H9 (cell line): Measurements from ENCODE around the gene CYP4V2. TPM values are rescaled to one million over a fixed set of nuclear protein-coding genes. Genes with fewer than 3 reads are reported as not detected.

Source experiments
- DNase-seq: peaks from one replicate; pipeline ENCODE4 v3.0.0-alpha.2; 2017
- H2AFZ ChIP-seq: one replicate; pipeline ENCODE4 v1.6.1; 2013; ENCODE audit warnings: mild to moderate bottlenecking, low read length, control low read depth, moderate library complexity
- H2AK5ac ChIP-seq: 2 replicates; pipeline ENCODE4 v1.6.1; 2013; ENCODE audit warnings: low read length, control low read depth, mixed read lengths; ENCODE audit not compliant: insufficient read length
- H2BK120ac ChIP-seq: one replicate; pipeline ENCODE4 v1.6.1; 2013; ENCODE audit warnings: low read depth, mild to moderate bottlenecking, low read length, control low read depth, inconsistent platforms; ENCODE audit not compliant: poor library complexity, severe bottlenecking
- H2BK12ac ChIP-seq: 2 replicates; pipeline ENCODE4 v1.6.1; 2013; ENCODE audit warnings: low read length, control low read depth, mixed read lengths, low read depth; ENCODE audit not compliant: insufficient read length
- H2BK15ac ChIP-seq: 2 replicates; pipeline ENCODE4 v1.6.1; 2013; ENCODE audit warnings: low read depth, low read length, control low read depth
- H2BK20ac ChIP-seq: one replicate; pipeline ENCODE4 v1.6.1; 2013; ENCODE audit warnings: low read depth, mild to moderate bottlenecking, low read length, control low read depth, inconsistent platforms; ENCODE audit not compliant: poor library complexity, severe bottlenecking
- H2BK5ac ChIP-seq: 2 replicates; pipeline ENCODE4 v1.6.1; 2013; ENCODE audit warnings: low read length, control low read depth, mixed read lengths; ENCODE audit not compliant: insufficient read length
- H3K14ac ChIP-seq: 2 replicates; pipeline ENCODE4 v1.6.1; 2013; ENCODE audit warnings: low read length, control low read depth; ENCODE audit not compliant: insufficient read depth
- H3K18ac ChIP-seq: 2 replicates; pipeline ENCODE4 v1.6.1; 2013; ENCODE audit warnings: low read depth, mild to moderate bottlenecking, mixed read lengths, low read length, control low read depth; ENCODE audit not compliant: insufficient read length
- H3K23ac ChIP-seq: 2 replicates; pipeline ENCODE4 v1.6.1; 2013; ENCODE audit warnings: low read length, control low read depth, mixed read lengths, low read depth; ENCODE audit not compliant: insufficient read length
- H3K23me2 ChIP-seq: 2 replicates; pipeline ENCODE4 v1.6.1; 2013; ENCODE audit warnings: low read depth, mild to moderate bottlenecking, mixed read lengths, low read length, control low read depth; ENCODE audit not compliant: insufficient read length, poor library complexity, severe bottlenecking
- H3K27ac ChIP-seq: 2 replicates; pipeline ENCODE4 v1.5.1; 2013; ENCODE audit warnings: low read length, control low read depth, mixed read lengths, low read depth; ENCODE audit not compliant: insufficient read length
- H3K27me3 ChIP-seq: 2 replicates; pipeline ENCODE4 v1.6.1; 2013; ENCODE audit warnings: low read length, control low read depth, inconsistent platforms; ENCODE audit not compliant: insufficient read depth
- H3K4ac ChIP-seq: 2 replicates; pipeline ENCODE4 v1.6.1; 2013; ENCODE audit warnings: low read depth, mild to moderate bottlenecking, control low read depth, inconsistent platforms, low read length, moderate library complexity
- H3K4me1 ChIP-seq: 2 replicates; pipeline ENCODE4 v1.6.1; 2013; ENCODE audit warnings: low read length, control low read depth, inconsistent platforms; ENCODE audit not compliant: insufficient read depth
- H3K4me2 ChIP-seq: 2 replicates; pipeline ENCODE4 v1.6.1; 2013; ENCODE audit warnings: low read length, control low read depth, mixed read lengths; ENCODE audit not compliant: insufficient read length, insufficient read depth
- H3K56ac ChIP-seq: 2 replicates; pipeline ENCODE4 v1.6.1; 2013; ENCODE audit warnings: low read depth, mild to moderate bottlenecking, mixed read lengths, low read length, control low read depth; ENCODE audit not compliant: insufficient read length
- H3K79me1 ChIP-seq: 2 replicates; pipeline ENCODE4 v1.6.1; 2013; ENCODE audit warnings: low read depth, mild to moderate bottlenecking, moderate library complexity, low read length, control low read depth, inconsistent platforms; ENCODE audit not compliant: insufficient read depth, poor library complexity, severe bottlenecking
- H3K79me2 ChIP-seq: 2 replicates; pipeline ENCODE4 v1.6.1; 2013; ENCODE audit warnings: low read length, control low read depth, inconsistent platforms; ENCODE audit not compliant: insufficient read depth
- H3K9ac ChIP-seq: 2 replicates; pipeline ENCODE4 v1.6.1; 2013; ENCODE audit warnings: low read length, control low read depth, mixed read lengths; ENCODE audit not compliant: insufficient read length; ENCODE audit errors: extremely low read depth
- H3K9me3 ChIP-seq: one replicate; pipeline ENCODE4 v1.6.1; 2013; ENCODE audit warnings: low read depth, low read length, inconsistent platforms; ENCODE audit not compliant: control insufficient read depth
- H3T11ph ChIP-seq: one replicate; pipeline ENCODE4 v1.6.1; 2013; ENCODE audit warnings: mild to moderate bottlenecking, low read length, control low read depth, inconsistent platforms
- H4K20me1 ChIP-seq: one replicate; pipeline ENCODE4 v1.6.1; 2013; ENCODE audit not compliant: control insufficient read depth, insufficient read length, insufficient read depth
- H4K5ac ChIP-seq: 2 replicates; pipeline ENCODE4 v1.6.1; 2013; ENCODE audit warnings: low read depth, mild to moderate bottlenecking, mixed read lengths, low read length, control low read depth; ENCODE audit not compliant: insufficient read length
- H4K8ac ChIP-seq: replicated peaks from 2 replicates; pipeline ENCODE4 v1.6.1; 2013; ENCODE audit warnings: low read length, control low read depth, mixed read lengths, low read depth; ENCODE audit not compliant: insufficient read length
- H4K91ac ChIP-seq: 2 replicates; pipeline ENCODE4 v1.6.1; 2013; ENCODE audit warnings: low read depth, mild to moderate bottlenecking, moderate library complexity, mixed read lengths, low read length, control low read depth; ENCODE audit not compliant: insufficient read length
- H3K27ac Mint-ChIP-seq, 3 experiments: 2 replicates in 2 of 3; 3 replicates in 1 of 3; pipeline ENCODE4 v1.8.0; 2020 to 2021; ENCODE audit warnings: mixed read lengths in 3 of 3, mild to moderate bottlenecking in 1 of 3, moderate library complexity in 1 of 3
- H3K27me3 Mint-ChIP-seq: 2 replicates; pipeline ENCODE4 v1.8.0; 2021; ENCODE audit warnings: low read depth, mild to moderate bottlenecking, moderate library complexity, mixed read lengths
- H3K36me3 Mint-ChIP-seq, 3 experiments: 2 replicates in 2 of 3; 3 replicates in 1 of 3; pipeline ENCODE4 v1.8.0; 2020 to 2021; ENCODE audit warnings: low read depth in 3 of 3, mixed read lengths in 3 of 3; ENCODE audit not compliant: insufficient read depth in 1 of 3
- H3K4me1 Mint-ChIP-seq, 2 experiments: 2 replicates each; pipeline ENCODE4 v1.8.0; 2020; ENCODE audit warnings: mixed read lengths in 2 of 2
- H3K4me3 Mint-ChIP-seq, 2 experiments: 2 replicates in 1 of 2; 3 replicates in 1 of 2; pipeline ENCODE4 v1.8.0; 2020 to 2021; ENCODE audit warnings: mild to moderate bottlenecking in 2 of 2, mixed read lengths in 2 of 2, moderate library complexity in 1 of 2
- H3K9me3 Mint-ChIP-seq, 2 experiments: 2 replicates in 1 of 2; 3 replicates in 1 of 2; pipeline ENCODE4 v1.8.0; 2020; ENCODE audit warnings: mild to moderate bottlenecking in 2 of 2, mixed read lengths in 2 of 2, moderate library complexity in 1 of 2
- WGBS: extraction: QIAGEN DNeasy Blood & Tissue Kit; methylation state at CpG from one replicate; pipeline ENCODE4 v1.1.7; 2013; ENCODE audit warnings: missing lambda C conversion rate, low lambda C conversion rate, mixed read lengths; ENCODE audit not compliant: insufficient read length; ENCODE audit errors: extremely low coverage; 5-methylcytosine and 5-hydroxymethylcytosine counted together
- total RNA-seq: library from RNA; stranded (reverse); gene quantifications from 2 replicates; pipeline ENCODE4 v1.2.1, GENCODE V29; 2021
- TF ChIP-seq, protein P1 (sequence below): fragments of 200-600 bp; sonication (generic); conservative IDR thresholded peaks from 3 replicates; pipeline ENCODE4 v1.8.0; 2021; ENCODE audit warnings: antibody characterized with exemption, mild to moderate bottlenecking

Gene CYP4V2
- total RNA-seq, 1 experiment from 2014 or later = 1.0 TPM

DNA sequence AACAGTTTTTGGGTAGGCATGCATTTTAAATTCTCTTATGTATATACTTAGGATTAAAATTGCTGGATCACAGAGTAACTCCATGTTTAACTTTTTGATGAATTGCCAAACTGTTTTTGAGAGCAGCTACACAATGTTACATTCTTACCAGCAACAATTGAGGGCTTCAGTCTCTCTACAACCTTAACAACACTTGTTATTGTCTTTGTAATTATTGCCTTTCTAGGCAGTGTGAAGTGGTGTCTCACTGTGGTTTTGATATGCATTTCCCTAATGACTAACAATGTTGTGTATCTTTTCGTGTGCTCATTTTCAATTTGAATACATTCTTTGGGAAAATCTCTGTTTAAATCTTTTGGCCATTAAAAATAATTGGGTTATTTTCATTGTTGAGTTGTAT lies 57.3 kb downstream of the CYP4V2 start:
- Histone ChIP-seq H4K8ac (no peak overlapping the region), H3K56ac (no peak overlapping the region), H2AFZ (no peak overlapping the region), H3K4ac (no peak overlapping the region), H3K4me2 (no peak overlapping the region), H3K9me3 (no peaks in the 10 kb centered on the region), H2BK12ac (no peak overlapping the region), H3K27me3 (no peaks in the 10 kb centered on the region), H3K23me2 (no peaks in the 10 kb centered on the region), H4K5ac (no peak overlapping the region), H2AK5ac (no peak overlapping the region), H3T11ph (no peak overlapping the region), H4K91ac (no peak overlapping the region), H2BK5ac (no peak overlapping the region), H2BK20ac (no peak overlapping the region), H4K20me1 (peaks cover 2% of the 10 kb centered on the region), H3K18ac (no peak overlapping the region), H3K27ac (peak overlapping the region; percentile 99), H3K4me1 (peaks cover 13% of the 10 kb centered on the region), H3K14ac (no peak overlapping the region), H3K23ac (no peak overlapping the region), H3K79me1 (no peaks in the 10 kb centered on the region), H2BK15ac (no peak overlapping the region), H2BK120ac (no peak overlapping the region), H3K79me2 (peaks cover 18% of the 10 kb centered on the region; the same call in 1 of the 2 replicates), H3K9ac (no peak overlapping the region)
- Mint-ChIP-seq H3K36me3 (peaks cover 2 to 11% (median 3%) of the 10 kb centered on the region in 3 experiments; a peak in 4 of 7 replicates), H3K27me3 (no peaks in the 10 kb centered on the region; the same call in 1 of the 2 replicates), H3K4me1 (peaks cover 44 to 54% of the 10 kb centered on the region in 2 experiments), H3K4me3 (peak overlapping the region; percentile 40 to 55; a peak in 3 of 5 replicates), H3K27ac (peak overlapping the region; percentile 71 to 99 (median 98)), H3K9me3 (peaks cover 2 to 3% of the 10 kb centered on the region in 2 experiments)
- no peak for DNase-seq
- no CpG with 5 or more reads among the region's 1 CpG for WGBS
- TF ChIP-seq, protein P1, sequence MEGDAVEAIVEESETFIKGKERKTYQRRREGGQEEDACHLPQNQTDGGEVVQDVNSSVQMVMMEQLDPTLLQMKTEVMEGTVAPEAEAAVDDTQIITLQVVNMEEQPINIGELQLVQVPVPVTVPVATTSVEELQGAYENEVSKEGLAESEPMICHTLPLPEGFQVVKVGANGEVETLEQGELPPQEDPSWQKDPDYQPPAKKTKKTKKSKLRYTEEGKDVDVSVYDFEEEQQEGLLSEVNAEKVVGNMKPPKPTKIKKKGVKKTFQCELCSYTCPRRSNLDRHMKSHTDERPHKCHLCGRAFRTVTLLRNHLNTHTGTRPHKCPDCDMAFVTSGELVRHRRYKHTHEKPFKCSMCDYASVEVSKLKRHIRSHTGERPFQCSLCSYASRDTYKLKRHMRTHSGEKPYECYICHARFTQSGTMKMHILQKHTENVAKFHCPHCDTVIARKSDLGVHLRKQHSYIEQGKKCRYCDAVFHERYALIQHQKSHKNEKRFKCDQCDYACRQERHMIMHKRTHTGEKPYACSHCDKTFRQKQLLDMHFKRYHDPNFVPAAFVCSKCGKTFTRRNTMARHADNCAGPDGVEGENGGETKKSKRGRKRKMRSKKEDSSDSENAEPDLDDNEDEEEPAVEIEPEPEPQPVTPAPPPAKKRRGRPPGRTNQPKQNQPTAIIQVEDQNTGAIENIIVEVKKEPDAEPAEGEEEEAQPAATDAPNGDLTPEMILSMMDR = no peak
